Measurements from ENCODE around the gene EFCAB9.

- no peak for TF ChIP-seq CTCF (IDR thresholded peaks at IDR 0.05)
- no peak for TF ChIP-seq POLR2A (IDR thresholded peaks at IDR 0.05)
- TF ChIP-seq EP300 (IDR thresholded peaks at IDR 0.05), result no peak
Observed at GRCh38 chr5:172252501-172252900, 58.5 kb downstream of the EFCAB9 start.

All from suprapubic skin (tissue), 3 donors.